Ovary (tissue), 9 donors: ENCODE measurements around the gene COA6. TPM values are rescaled to one million over a fixed set of nuclear protein-coding genes. Genes with fewer than 3 reads are reported as not detected.

ENCODE experiments used
- DNase-seq, 5 donors: peaks; one replicate each; pipeline ENCODE4 v3.0.0-alpha.2; 2019 to 2020
- H3K27ac ChIP-seq, 2 donors: fragments of 200-600 bp; one replicate each; pipeline versions ENCODE4 v1.5.1 to v1.8.0; 2019 to 2022
- H3K27me3 ChIP-seq: fragments of 200-600 bp; one replicate; pipeline ENCODE4 v1.8.0; 2022
- H3K36me3 ChIP-seq: fragments of 200-600 bp; sonication (generic); one replicate; pipeline ENCODE4 v1.5.1; 2019
- H3K4me1 ChIP-seq: one replicate; pipeline ENCODE4 v1.8.1; 2013; ENCODE audit warnings: mild to moderate bottlenecking, moderate library complexity; ENCODE audit not compliant: insufficient read depth
- H3K4me3 ChIP-seq: fragments of 200-600 bp; sonication (generic); one replicate; pipeline ENCODE4 v1.5.1; 2017
- H3K9me3 ChIP-seq, 2 donors: fragments of 200-600 bp in 1 of 2; sonication (generic) in 1 of 2; one replicate each; pipeline versions ENCODE4 v1.5.1 to v1.8.1; 2013 to 2019; ENCODE audit warnings: mild to moderate bottlenecking in 1 of 2, moderate library complexity in 1 of 2
- EP300 ChIP-seq: sonication (generic); formaldehyde crosslinking; IDR thresholded peaks from one replicate; pipeline ENCODE4 v1.6.1; 2017; ENCODE audit warnings: antibody characterized with exemption
- POLR2A ChIP-seq: fragments of 450-650 bp; IDR thresholded peaks from one replicate; pipeline ENCODE4 v1.6.1; 2017; ENCODE audit warnings: antibody characterized with exemption, mild to moderate bottlenecking, moderate library complexity
- WGBS, 3 donors: extraction: QIAGEN DNeasy Blood & Tissue Kit in 1 of 3; methylation state at CpG; one replicate each; pipeline versions ENCODE4 v1.1.5 to v1.1.7; 2013 to 2017; 5-methylcytosine and 5-hydroxymethylcytosine counted together
- intact Hi-C, 4 donors: fragments of 100-400 bp; cut with DNase I; formaldehyde crosslinking; loops; one replicate each; pipeline versions ENCODE4 v1.11.0 to v1.15.1; 2022 to 2023
- polyA plus RNA-seq, 2 donors: library from polyadenylated mRNA; stranded (reverse); fragments of 200-250 nt in 1 of 2; fragments of 350-450 nt in 1 of 2; fragmentation: Illumina TruSeq in 1 of 2; extraction: RNeasy Lipid Tissue Mini Kit (QIAGEN cat#74804) in 1 of 2; gene quantifications; one replicate each; pipeline ENCODE4 v1.2.3, GENCODE V29; 2013 to 2014
- total RNA-seq, 7 donors: library from RNA; depleted of rRNA in 2 of 7; stranded (reverse); fragments of >200 nt in 2 of 7; fragmentation: NEBNext Ultra II Directional in 3 of 7; extraction: Animal tissue kit (Norgen Biotek cat#: 25700) in 3 of 7; gene quantifications; one replicate each; pipeline versions ENCODE4 v1.1.0 to v1.2.4, GENCODE V29; 2016 to 2023
- TF ChIP-seq, protein P1 (sequence below), 3 donors: fragments of 450-650 bp in 2 of 3; fragments of 200-600 bp in 1 of 3; IDR thresholded peaks; one replicate each; pipeline versions ENCODE4 v1.5.1 to v1.8.0; 2016 to 2022; ENCODE audit warnings: antibody characterized with exemption in 3 of 3, mild to moderate bottlenecking in 1 of 3
- donor health status: DM: no; HTN: no; CAD: no; lungs with moderate emphysema.
- donor health status: DM: no; HTN: no; CAD: no.
- donor health status: Bipolar disorder and iron deficiency.
- donor health status: DM: yes; HTN: yes; CAD: no.
- donor health status: DM: no; HTN: no; CAD: no.
- donor health status: DM: yes; HTN: yes; CAD: no.

COA6 gene
- total and polyA plus RNA-seq, 9 donors = 12.8 to 28.3 (median 17.6) TPM

DNA sequence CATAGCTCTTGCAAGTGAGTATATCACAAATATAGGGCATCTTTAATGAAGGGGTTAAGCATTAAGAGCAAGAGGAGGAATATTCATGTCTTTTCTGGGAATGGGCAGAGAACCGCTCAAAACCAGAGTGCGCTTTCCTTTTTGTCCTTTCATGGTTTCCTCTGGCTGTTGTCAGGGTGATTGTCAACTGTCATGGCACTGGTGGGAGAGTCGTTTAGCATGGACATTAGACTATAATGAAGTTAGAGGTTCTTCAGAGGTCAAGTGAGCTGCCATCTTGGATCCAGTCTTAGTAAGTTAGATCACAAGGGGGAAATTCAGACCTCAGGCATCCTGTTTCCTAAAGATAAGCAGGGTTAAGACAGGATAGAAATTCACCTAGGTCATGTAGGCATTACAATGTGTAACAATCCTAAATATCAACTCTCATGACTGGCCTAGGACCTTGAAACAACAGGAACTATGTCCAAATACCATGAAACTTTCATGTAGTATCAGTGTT, 12.1 kb upstream of the COA6 start:
- no peaks in the 10 kb centered on the region for H3K27me3 ChIP-seq
- TF ChIP-seq POLR2A = no peak
- TF ChIP-seq, protein P1, sequence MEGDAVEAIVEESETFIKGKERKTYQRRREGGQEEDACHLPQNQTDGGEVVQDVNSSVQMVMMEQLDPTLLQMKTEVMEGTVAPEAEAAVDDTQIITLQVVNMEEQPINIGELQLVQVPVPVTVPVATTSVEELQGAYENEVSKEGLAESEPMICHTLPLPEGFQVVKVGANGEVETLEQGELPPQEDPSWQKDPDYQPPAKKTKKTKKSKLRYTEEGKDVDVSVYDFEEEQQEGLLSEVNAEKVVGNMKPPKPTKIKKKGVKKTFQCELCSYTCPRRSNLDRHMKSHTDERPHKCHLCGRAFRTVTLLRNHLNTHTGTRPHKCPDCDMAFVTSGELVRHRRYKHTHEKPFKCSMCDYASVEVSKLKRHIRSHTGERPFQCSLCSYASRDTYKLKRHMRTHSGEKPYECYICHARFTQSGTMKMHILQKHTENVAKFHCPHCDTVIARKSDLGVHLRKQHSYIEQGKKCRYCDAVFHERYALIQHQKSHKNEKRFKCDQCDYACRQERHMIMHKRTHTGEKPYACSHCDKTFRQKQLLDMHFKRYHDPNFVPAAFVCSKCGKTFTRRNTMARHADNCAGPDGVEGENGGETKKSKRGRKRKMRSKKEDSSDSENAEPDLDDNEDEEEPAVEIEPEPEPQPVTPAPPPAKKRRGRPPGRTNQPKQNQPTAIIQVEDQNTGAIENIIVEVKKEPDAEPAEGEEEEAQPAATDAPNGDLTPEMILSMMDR (IDR thresholded peaks at IDR 0.05) = no peak
- no peak for TF ChIP-seq EP300
- intact Hi-C loops = no loop called here
- WGBS, 3 donors = 86 to 91% (median 91%) methylated on average over 3 of the region's 3 CpGs
- no peak for DNase-seq
- no peak overlapping the region for H3K27ac ChIP-seq
- H3K4me3 ChIP-seq = no peak overlapping the region
- H3K4me1 ChIP-seq = no peaks in the 10 kb centered on the region
- no peaks in the 10 kb centered on the region for H3K36me3 ChIP-seq
- no peaks in the 10 kb centered on the region for H3K9me3 ChIP-seq

DNA sequence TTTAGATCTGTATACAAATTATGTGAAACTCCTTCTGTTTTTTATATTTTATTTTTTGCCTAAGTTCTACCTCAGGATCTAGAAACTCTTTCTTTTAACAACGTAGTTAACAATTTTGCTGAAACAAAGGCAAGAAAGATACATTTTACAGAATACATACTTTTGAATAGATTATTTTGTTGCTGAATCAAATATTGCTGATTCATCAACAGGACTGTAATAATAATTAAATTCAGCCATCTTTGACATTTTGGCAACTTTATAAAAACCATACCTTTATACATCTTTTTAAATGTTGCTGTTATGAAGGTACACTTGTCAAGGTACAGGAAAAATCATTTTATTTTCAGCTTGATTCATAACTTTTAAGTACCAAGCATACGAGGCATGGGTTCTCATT, 10.7 kb upstream of the COA6 start:
- intact Hi-C loops = no loop called here
- Histone ChIP-seq H3K9me3 (no peaks in the 10 kb centered on the region), H3K27me3 (no peaks in the 10 kb centered on the region), H3K36me3 (no peaks in the 10 kb centered on the region), H3K4me3 (no peak overlapping the region), H3K4me1 (no peaks in the 10 kb centered on the region), H3K27ac (no peak overlapping the region)
- TF ChIP-seq, protein P1 (IDR thresholded peaks at IDR 0.05) = no peak
- TF ChIP-seq EP300 (no peak), POLR2A (no peak)
- no peak for DNase-seq
- WGBS, 3 donors = 59 to 81% (median 62%) methylated on average over 2 of the region's 2 CpGs

DNA sequence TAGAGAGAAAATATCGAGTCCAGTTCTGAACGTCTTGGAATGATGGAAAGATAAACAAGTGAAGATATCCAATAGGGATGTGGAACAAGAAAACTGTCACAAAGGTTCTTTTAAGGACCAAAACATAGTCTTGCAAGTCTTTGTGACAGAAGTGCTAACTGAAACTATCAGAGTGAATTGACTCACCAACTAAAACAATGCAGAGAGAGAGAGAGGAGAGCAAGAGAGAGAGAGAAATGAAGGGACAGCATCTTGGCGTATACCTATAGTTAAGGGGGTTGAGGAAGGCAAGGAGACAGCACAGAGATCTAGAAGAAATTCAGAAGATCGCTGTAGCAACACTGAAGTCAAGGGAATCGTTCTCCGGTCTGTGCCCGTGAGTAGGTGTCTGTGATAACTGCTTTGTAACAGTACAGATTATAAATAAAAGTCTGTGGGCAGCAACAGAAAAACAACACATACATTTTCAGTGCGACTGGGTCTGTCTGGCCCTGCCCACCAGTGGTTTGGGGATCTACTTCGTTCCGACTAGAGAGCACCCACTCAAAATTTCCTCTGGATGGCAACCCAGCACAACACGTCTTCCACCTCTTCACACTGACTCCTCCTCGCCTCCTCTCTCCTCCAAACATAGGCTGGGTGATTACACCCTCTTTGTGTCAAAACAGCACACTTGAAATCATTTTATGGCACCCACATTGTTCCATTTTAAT, 4.8 kb upstream of the COA6 start:
- TF ChIP-seq POLR2A (no peak), EP300 (no peak)
- TF ChIP-seq, protein P1 (IDR thresholded peaks at IDR 0.05) = no peak
- Histone ChIP-seq H3K4me3 (no peak overlapping the region), H3K27ac (no peak overlapping the region), H3K27me3 (no peaks in the 10 kb centered on the region), H3K36me3 (no peaks in the 10 kb centered on the region), H3K4me1 (no peaks in the 10 kb centered on the region), H3K9me3 (no peaks in the 10 kb centered on the region)
- intact Hi-C loops = no loop called here
- 70 to 74% (median 72%) methylated on average over 12 of the region's 12 CpGs for WGBS, 3 donors
- no peak for DNase-seq

DNA sequence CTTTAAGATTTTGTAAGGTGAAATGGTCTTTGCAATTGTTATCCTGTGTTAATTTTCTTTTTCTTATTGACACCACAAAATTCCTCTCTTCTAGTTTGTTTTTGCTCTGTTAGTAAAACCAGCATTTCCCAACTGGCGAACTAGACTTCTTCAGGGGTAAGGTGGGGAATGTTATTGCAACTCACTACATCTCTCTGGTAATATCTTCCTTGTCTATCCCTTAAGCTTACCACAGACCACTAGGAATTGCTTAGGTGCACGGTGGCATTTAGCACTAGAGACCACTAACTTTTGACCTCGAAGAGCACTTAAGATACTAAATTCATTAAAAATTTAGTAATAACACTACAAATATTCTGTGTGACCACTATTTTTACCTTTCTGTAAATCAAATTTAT, 4.2 kb upstream of the COA6 start:
- TF ChIP-seq POLR2A (no peak), EP300 (no peak)
- TF ChIP-seq, protein P1 (IDR thresholded peaks at IDR 0.05) = no peak
- intact Hi-C loops = no loop called here
- 79 to 83% (median 81%) methylated on average over 3 of the region's 3 CpGs for WGBS, 3 donors
- H3K4me1 ChIP-seq = no peaks in the 10 kb centered on the region
- H3K27ac ChIP-seq = no peak overlapping the region
- no peaks in the 10 kb centered on the region for H3K9me3 ChIP-seq
- no peak for DNase-seq
- H3K4me3 ChIP-seq = no peak overlapping the region
- no peaks in the 10 kb centered on the region for H3K27me3 ChIP-seq
- no peaks in the 10 kb centered on the region for H3K36me3 ChIP-seq
